ENCODE measurements around the gene VEGFB.

VEGFB gene

DNA sequence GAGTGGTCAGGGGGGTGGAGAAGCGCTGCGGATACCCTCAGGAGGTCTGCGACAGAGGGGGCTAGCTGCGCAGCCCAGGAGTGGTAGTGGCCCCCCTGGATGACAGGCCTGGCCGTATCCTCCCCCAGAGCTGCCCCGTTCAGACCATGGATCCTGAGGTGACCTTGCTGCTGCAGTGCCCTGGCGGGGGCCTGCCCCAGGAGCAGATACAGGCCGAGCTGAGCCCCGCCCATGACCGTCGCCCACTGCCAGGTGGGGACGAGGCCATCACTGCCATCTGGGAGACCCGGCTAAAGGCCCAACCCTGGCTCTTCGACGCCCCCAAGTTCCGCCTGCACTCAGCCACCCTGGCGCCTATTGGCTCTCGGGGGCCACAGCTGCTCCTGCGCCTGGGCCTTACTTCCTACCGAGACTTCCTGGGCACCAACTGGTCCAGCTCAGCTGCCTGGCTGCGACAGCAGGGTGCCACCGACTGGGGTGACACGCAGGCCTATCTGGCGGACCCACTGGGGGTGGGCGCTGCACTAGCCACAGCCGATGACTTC lies 7.8 kb upstream of the VEGFB start:
- H3K4me3 ChIP-seq (ENCODE audit: low read length): peak overlapping the region; percentile 74
- TF ChIP-seq, protein P1, sequence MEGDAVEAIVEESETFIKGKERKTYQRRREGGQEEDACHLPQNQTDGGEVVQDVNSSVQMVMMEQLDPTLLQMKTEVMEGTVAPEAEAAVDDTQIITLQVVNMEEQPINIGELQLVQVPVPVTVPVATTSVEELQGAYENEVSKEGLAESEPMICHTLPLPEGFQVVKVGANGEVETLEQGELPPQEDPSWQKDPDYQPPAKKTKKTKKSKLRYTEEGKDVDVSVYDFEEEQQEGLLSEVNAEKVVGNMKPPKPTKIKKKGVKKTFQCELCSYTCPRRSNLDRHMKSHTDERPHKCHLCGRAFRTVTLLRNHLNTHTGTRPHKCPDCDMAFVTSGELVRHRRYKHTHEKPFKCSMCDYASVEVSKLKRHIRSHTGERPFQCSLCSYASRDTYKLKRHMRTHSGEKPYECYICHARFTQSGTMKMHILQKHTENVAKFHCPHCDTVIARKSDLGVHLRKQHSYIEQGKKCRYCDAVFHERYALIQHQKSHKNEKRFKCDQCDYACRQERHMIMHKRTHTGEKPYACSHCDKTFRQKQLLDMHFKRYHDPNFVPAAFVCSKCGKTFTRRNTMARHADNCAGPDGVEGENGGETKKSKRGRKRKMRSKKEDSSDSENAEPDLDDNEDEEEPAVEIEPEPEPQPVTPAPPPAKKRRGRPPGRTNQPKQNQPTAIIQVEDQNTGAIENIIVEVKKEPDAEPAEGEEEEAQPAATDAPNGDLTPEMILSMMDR (IDR thresholded peaks at IDR 0.05; ENCODE audit: insufficient read depth, low read depth, low read length, missing control alignments): no peak
- no peak for DNase-seq (ENCODE audit: low read depth)

DNA sequence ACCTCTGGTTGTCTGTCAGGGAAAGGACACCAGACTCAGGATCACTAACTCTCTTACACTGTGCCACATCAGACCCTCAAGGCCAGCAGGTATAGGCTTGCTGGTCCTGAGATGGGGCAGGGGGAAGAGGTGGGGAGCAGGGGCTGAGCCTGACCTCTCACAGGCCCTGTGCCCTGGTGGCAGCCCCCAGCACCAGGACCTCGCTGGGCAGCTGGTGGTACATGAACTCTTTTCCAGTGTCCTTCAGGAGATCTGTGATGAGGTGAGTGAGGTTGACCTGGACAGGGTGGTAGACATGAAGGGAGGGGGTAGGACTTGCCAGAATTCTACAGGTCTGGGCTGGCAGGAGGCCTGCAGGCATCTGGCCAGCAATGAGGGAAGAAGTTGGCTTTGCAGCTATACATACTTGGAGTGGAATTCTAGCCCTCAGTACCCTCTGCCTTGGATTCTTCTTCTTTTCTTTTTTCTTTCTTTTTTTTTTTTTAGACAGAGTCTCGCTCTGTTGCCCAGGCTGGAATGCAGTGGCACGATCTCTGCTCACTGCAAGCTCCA lies 6.9 kb upstream of the VEGFB start:
- TF ChIP-seq, protein P1 (IDR thresholded peaks at IDR 0.05; ENCODE audit: insufficient read depth, low read depth, low read length, missing control alignments): no peak
- H3K4me3 ChIP-seq (ENCODE audit: low read length): peak overlapping the region; percentile 74
- DNase-seq (ENCODE audit: low read depth): peak; percentile 71

DNA sequence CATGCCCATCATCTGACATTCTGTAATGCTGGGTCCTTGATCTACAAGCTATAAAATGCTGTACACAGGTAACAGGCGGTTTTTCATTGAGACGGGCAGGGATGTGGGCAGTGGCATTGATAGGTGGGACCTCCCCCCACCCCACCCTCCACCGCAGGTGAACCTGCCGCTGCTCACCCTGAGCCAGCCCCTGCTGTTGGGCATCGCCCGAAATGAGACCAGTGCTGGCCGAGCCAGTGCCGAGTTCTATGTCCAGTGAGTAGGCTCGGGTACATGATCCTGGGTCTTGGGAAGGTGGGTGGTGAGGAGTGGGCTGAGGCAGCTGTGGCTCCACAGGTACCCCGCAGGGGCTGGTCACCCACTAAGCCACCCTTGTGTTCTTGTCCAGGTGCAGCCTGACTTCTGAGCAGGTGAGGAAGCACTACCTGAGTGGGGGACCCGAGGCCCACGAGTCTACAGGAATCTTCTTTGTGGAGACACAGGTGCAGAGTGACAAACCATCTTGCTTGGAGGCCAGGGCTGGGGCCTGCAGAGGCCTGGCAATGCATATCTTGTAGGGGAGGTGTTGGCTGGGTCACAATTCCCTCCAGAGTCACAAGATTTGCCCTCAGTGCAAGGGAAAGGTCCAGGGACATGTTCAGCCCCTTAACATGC lies 5.2 kb upstream of the VEGFB start:
- no peak for DNase-seq (ENCODE audit: low read depth)
- no peak overlapping the region for H3K4me3 ChIP-seq (ENCODE audit: low read length)
- TF ChIP-seq, protein P1 (IDR thresholded peaks at IDR 0.05; ENCODE audit: insufficient read depth, low read depth, low read length, missing control alignments): no peak

DNA sequence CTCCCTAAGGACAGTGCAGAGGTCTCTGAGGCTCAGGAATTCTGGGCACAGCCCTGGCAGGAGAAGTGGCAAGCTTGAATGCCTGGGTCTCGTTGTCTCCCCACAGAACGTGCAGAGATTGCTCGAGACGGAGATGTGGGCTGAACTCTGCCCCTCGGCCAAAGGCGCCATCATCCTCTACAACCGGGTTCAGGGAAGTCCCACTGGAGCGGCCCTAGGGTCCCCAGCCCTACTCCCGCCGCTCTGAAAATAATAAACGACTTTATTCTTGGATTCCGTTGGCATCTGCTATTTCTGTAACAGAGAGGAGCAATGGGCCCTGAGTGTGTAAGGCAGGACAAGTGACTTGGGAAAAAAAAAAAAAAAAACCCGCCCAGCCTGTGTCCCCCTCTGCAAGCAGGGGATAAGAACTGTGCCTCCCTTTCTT lies 4.6 kb upstream of the VEGFB start:
- no peak for DNase-seq (ENCODE audit: low read depth)
- TF ChIP-seq, protein P1 (IDR thresholded peaks at IDR 0.05; ENCODE audit: insufficient read depth, low read depth, low read length, missing control alignments): no peak
- peak overlapping the region; percentile 80 for H3K4me3 ChIP-seq (ENCODE audit: low read length)

DNA sequence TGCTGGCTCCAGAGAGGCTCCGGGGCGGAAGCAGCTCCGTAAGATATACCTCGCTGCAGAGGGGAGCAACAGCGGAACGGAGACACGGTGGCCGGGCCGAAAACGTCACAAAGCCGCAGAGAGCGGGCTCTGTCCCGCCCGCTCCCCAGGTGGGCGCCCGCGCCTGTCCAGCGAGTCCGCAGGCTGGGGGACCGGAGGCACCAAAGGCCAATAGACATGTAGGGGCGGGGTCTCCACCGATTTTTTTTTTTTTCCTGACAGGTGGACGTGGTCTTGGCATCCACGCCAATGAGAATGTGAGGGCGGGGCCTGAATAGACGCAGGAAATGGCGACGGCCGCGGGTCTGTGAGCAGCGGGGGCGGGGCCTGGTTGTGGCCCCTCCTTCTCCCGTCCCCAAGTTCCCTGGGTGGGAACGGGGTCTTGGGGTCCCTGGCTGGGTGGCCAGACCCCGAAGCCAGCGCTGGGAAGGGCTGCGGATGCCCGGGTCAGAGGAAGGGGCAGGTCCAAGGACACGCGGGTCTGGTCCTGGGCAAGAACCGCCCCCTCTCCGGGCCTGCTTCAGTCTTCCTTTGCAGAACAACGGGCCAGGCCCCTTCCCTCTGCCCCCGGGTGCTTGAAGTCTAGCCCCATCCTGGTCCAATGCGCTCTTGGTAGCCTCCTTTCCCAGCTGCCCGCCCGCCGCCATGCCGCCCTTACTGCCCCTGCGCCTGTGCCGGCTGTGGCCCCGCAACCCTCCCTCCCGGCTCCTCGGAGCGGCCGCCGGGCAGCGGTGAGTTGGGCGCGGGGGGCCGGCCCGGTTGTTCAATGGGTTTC lies 4.0 kb upstream of the VEGFB start, which contains the start of gene DNAJC4:
TSS of gene DNAJC4 (plus strand) at position 378 of the 814 bp plus-strand sequence. CDS start at position 685, 307 bp downstream.
- peak; percentile 92 for DNase-seq (ENCODE audit: low read depth)
- peak within 1 kb of the TSS; percentile 80 for H3K4me3 ChIP-seq (ENCODE audit: low read length)
- TF ChIP-seq, protein P1 (IDR thresholded peaks at IDR 0.05; ENCODE audit: insufficient read depth, low read depth, low read length, missing control alignments): no peak

DNA sequence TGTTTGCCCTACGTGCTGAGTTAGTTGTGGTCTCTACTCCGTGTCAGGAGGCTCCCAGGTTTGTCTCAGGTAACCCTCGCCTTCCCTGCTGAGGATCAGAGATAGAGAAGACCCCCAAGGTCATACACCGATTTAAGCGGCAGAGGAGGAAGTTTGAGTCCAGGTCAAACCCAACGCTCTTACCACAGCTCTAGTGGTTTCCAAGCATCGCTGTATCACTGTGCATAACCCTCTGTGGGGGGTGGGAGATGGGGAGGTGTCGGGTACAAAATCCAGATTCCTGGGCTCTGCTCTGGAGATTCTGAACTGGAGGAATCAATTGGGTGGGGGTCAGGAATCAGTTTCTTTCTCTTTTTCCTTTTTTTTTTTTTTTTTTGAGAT lies 3.4 kb upstream of the VEGFB start:
- DNase-seq (ENCODE audit: low read depth): no peak
- TF ChIP-seq, protein P1 (IDR thresholded peaks at IDR 0.05; ENCODE audit: insufficient read depth, low read depth, low read length, missing control alignments): no peak
- H3K4me3 ChIP-seq (ENCODE audit: low read length): peak overlapping the region; percentile 80
